ENCODE measurements around the gene HIRIP3. TPM values are rescaled to one million over a fixed set of nuclear protein-coding genes. Genes with fewer than 3 reads are reported as not detected.

Gene HIRIP3
- total RNA-seq, 1 donor from 2014 or later, result 31.8 TPM

- TF ChIP-seq CTCF (conservative IDR thresholded peaks at IDR 0.05), result no peak
- Mint-ChIP-seq H3K4me3 (no peak overlapping the region), H3K9me3 (no peaks in the 10 kb centered on the region), H3K4me1 (peaks cover 5% of the 10 kb centered on the region), H3K36me3 (ENCODE audit: low read depth) (no peaks in the 10 kb centered on the region), H3K27me3 (ENCODE audit: low read depth) (peaks cover 15% of the 10 kb centered on the region), H3K27ac (ENCODE audit: unreplicated experiment) (no peak overlapping the region)
- no peak for DNase-seq (ENCODE audit: low read depth, low spot score)
These were observed 12.0 kb upstream of the HIRIP3 start for GRCh38 chr16:30007378-30007895.

GRCh38 chr16:30006659-30007377 lies 11.4 kb upstream of the HIRIP3 start:
- Mint-ChIP-seq H3K27ac (ENCODE audit: unreplicated experiment) (no peak overlapping the region), H3K36me3 (ENCODE audit: low read depth) (peaks cover 2% of the 10 kb centered on the region), H3K4me3 (no peak overlapping the region), H3K9me3 (no peaks in the 10 kb centered on the region), H3K4me1 (peaks cover under 1% of the 10 kb centered on the region), H3K27me3 (ENCODE audit: low read depth) (peaks cover 10% of the 10 kb centered on the region)
- no peak for TF ChIP-seq CTCF (conservative IDR thresholded peaks at IDR 0.05)
- no peak for DNase-seq (ENCODE audit: low read depth, low spot score)

- Mint-ChIP-seq H3K9me3 (no peaks in the 10 kb centered on the region), H3K27me3 (ENCODE audit: low read depth) (peaks cover 8% of the 10 kb centered on the region), H3K4me3 (no peak overlapping the region), H3K36me3 (ENCODE audit: low read depth) (peaks cover 2% of the 10 kb centered on the region), H3K4me1 (no peaks in the 10 kb centered on the region), H3K27ac (ENCODE audit: unreplicated experiment) (no peak overlapping the region)
- TF ChIP-seq CTCF (conservative IDR thresholded peaks at IDR 0.05), result no peak
- no peak for DNase-seq (ENCODE audit: low read depth, low spot score)
These were observed 10.7 kb upstream of the HIRIP3 start for GRCh38 chr16:30006095-30006473.

- Mint-ChIP-seq H3K4me3 (no peak overlapping the region), H3K27me3 (ENCODE audit: low read depth) (peaks cover 6% of the 10 kb centered on the region), H3K9me3 (no peaks in the 10 kb centered on the region), H3K27ac (ENCODE audit: unreplicated experiment) (no peak overlapping the region), H3K4me1 (no peaks in the 10 kb centered on the region), H3K36me3 (ENCODE audit: low read depth) (peaks cover 2% of the 10 kb centered on the region)
- TF ChIP-seq CTCF (conservative IDR thresholded peaks at IDR 0.05), result peak; percentile 80
- DNase-seq (ENCODE audit: low read depth, low spot score), result peak; percentile 45
These were observed 10.1 kb upstream of the HIRIP3 start for GRCh38 chr16:30005341-30006094.

DNA sequence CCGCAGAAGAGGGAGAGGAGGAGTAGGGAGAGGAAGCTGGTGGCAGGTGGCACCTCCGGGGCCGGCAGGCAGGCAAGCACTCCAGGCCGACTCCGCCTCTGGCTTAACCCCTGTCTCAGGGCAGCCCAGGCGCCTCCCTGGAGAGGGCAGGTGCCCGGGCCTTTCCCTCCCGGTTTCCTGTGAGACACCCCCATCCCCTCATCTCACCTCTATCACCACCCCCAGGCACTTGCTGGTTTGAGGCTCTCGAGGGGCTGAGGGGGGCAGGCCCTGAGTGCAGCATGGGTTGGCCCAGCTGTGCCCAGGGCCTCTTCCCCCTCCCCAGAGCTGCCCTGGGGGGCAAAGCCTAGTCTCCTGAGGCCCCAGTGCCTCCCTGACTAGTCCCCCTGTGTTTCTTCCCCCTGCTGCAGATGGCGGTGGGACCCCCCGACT lies 9.4 kb upstream of the HIRIP3 start:
- no peaks in the 10 kb centered on the region for H3K4me1 Mint-ChIP-seq
- H3K4me3 Mint-ChIP-seq, result no peak overlapping the region
- DNase-seq (ENCODE audit: low read depth, low spot score), result no peak
- H3K9me3 Mint-ChIP-seq, result no peaks in the 10 kb centered on the region
- H3K36me3 Mint-ChIP-seq (ENCODE audit: low read depth), result peaks cover 2% of the 10 kb centered on the region
- peaks cover 4% of the 10 kb centered on the region for H3K27me3 Mint-ChIP-seq (ENCODE audit: low read depth)
- TF ChIP-seq CTCF (conservative IDR thresholded peaks at IDR 0.05), result no peak
- H3K27ac Mint-ChIP-seq (ENCODE audit: unreplicated experiment), result no peak overlapping the region

Data from neural crest cell (in vitro differentiated cells).